ENCODE measurements around the gene PIGL. TPM values are rescaled to one million over a fixed set of nuclear protein-coding genes. Genes with fewer than 3 reads are reported as not detected.

Gene PIGL
- total and polyA plus RNA-seq, 10 donors: 14.5 to 81.9 (median 59.6) TPM

DNA sequence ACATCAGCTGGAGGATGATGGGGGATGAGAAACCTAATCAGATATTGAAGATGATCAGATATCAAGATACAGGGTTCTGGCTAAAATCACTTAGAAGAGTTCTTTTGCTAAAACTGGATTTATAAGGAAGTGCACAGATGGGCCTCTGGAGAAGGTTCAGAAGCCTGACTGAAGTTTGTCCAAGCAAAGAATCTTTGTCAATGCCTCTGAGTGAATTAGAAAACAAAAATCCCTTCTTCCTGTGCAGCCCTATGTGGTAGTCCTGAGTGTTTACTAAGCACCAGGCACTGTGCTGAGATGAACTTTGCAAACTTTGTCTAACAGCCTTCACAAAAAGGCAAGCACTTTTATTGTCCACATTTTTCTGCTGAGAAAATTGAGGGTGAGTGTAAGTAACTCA is 147.6 kb downstream of the PIGL start:
- TF ChIP-seq, protein P1, sequence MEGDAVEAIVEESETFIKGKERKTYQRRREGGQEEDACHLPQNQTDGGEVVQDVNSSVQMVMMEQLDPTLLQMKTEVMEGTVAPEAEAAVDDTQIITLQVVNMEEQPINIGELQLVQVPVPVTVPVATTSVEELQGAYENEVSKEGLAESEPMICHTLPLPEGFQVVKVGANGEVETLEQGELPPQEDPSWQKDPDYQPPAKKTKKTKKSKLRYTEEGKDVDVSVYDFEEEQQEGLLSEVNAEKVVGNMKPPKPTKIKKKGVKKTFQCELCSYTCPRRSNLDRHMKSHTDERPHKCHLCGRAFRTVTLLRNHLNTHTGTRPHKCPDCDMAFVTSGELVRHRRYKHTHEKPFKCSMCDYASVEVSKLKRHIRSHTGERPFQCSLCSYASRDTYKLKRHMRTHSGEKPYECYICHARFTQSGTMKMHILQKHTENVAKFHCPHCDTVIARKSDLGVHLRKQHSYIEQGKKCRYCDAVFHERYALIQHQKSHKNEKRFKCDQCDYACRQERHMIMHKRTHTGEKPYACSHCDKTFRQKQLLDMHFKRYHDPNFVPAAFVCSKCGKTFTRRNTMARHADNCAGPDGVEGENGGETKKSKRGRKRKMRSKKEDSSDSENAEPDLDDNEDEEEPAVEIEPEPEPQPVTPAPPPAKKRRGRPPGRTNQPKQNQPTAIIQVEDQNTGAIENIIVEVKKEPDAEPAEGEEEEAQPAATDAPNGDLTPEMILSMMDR (IDR thresholded peaks at IDR 0.05 in 8 of 11, conservative IDR thresholded peaks at IDR 0.05 in 3 of 11): no peak
- no peak for TF ChIP-seq POLR2AphosphoS5 (IDR thresholded peaks at IDR 0.05)
- no peak for TF ChIP-seq POLR2A (IDR thresholded peaks at IDR 0.05)
- H3K27ac ChIP-seq: no peak overlapping the region

GRCh38 chr17:16371742-16372141 is 154.7 kb downstream of the PIGL start:
- Histone ChIP-seq H3K4me3 (no peak overlapping the region), H3K4me1 (no peaks in the 10 kb centered on the region), H3K36me3 (no peaks in the 10 kb centered on the region), H3K27ac (no peak overlapping the region), H3K27me3 (replicated peaks in 1 of 7) (no peaks in the 10 kb centered on the region), H3K9me3 (no peaks in the 10 kb centered on the region)
- 71 to 84% (median 80%) methylated on average over 5 of the region's 5 CpGs for WGBS, 5 donors
- TF ChIP-seq, protein P1 (IDR thresholded peaks at IDR 0.05 in 8 of 11, conservative IDR thresholded peaks at IDR 0.05 in 3 of 11): no peak
- no peak for TF ChIP-seq POLR2AphosphoS5 (IDR thresholded peaks at IDR 0.05)
- TF ChIP-seq POLR2A (IDR thresholded peaks at IDR 0.05): no peak
- DNase-seq: no peak
- intact Hi-C loops (cut with DNase I; ENCODE audit: low total_unique reads): no loop called here

More for the DNA sequence above, 147.6 kb downstream of the PIGL start:
- H3K36me3 ChIP-seq: no peaks in the 10 kb centered on the region
- H3K9me3 ChIP-seq: no peaks in the 10 kb centered on the region
- intact Hi-C loops (cut with DNase I; ENCODE audit: low total_unique reads): loop anchor here (10.0 kb wide), 1 partner anchor 50 kb away; the partner anchor contains the start of gene TRPV2
- H3K4me3 ChIP-seq: no peak overlapping the region
- peaks cover 0 to 8% (median 5%) of the 10 kb centered on the region in 6 donors for H3K4me1 ChIP-seq
- no peaks in the 10 kb centered on the region for H3K27me3 ChIP-seq (replicated peaks in 1 of 7)
- no peak for DNase-seq

DNA sequence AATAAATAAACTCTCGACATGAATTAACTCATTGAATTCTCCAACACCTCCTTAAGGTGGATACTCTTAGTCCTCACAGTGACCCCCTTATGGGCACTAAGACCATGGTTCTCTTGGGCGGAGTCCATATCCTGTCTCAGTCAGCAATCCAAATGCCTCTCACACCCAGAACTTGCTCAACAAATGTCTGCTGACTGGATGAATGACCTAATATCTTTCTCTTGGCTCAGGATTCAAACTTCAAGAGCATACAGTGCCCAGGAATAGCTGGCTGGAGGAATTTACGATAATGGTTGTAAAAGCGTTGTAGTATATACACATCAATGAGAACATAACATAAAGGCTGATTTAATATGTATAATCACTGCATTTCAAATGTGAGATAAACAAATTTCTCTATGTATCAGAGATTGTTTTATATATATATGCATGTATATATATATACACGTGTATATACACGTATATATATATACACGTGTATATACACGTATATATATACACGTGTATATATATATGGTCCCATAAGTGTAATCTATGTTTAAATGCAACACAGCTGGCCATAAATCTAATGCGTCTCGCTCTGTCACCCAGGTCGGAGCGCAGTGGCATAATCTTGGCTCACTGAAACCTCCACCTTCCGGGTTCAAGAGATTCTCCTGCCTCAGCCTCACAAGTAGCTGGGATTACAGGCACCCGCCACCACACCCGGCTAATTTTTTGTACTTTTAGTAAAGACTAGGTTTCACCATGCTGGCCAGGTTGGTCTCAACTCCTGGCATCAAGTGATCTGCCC is 157.3 kb downstream of the PIGL start:
- H3K27ac ChIP-seq: no peak overlapping the region
- WGBS, 5 donors: 87 to 95% (median 92%) methylated on average over 16 of the region's 16 CpGs
- TF ChIP-seq POLR2AphosphoS5 (IDR thresholded peaks at IDR 0.05) (no peak), POLR2A (IDR thresholded peaks at IDR 0.05) (no peak)
- TF ChIP-seq, protein P1 (IDR thresholded peaks at IDR 0.05 in 8 of 11, conservative IDR thresholded peaks at IDR 0.05 in 3 of 11): no peak
- no peak for DNase-seq
- H3K9me3 ChIP-seq: no peaks in the 10 kb centered on the region
- no peak overlapping the region for H3K4me3 ChIP-seq
- intact Hi-C loops (cut with DNase I; ENCODE audit: low total_unique reads): no loop called here
- H3K36me3 ChIP-seq: no peaks in the 10 kb centered on the region
- no peaks in the 10 kb centered on the region for H3K27me3 ChIP-seq (replicated peaks in 1 of 7)
- H3K4me1 ChIP-seq: peaks cover 0 to 4% (median 0%) of the 10 kb centered on the region in 6 donors

Small RNA genes lying within 50 kb of the gene (microRNA-seq; reads per million reads assigned to microRNA genes)
- 0 to 0.57 (median 0) reads per million in 3 donors for gene MIR1288

Small RNA genes lying within 50 kb of the gene (small RNA-seq; reads per million reads assigned to genes)
- 0 reads per million in 4 donors for gene MIR1288

Other genes starting within 250 kb of the PIGL start
- 10 to 100 TPM; 13.4 to 40.4 (median 20.7) TPM for gene ZSWIM7, start 217.5 kb upstream of the PIGL start, total RNA-seq
- 10 to 100 TPM; 32.8 to 47.6 (median 42.3) TPM for gene ZSWIM7, start 217.5 kb upstream of the PIGL start, polyA plus RNA-seq
- gene TTC19, start 217.4 kb upstream of the PIGL start, total RNA-seq: 10 to 100 TPM; 29.9 to 59.9 (median 36.6) TPM
- 10 to 100 TPM; 14.6 to 20.3 (median 15.2) TPM for gene TTC19, start 217.4 kb upstream of the PIGL start, polyA plus RNA-seq
- gene NCOR1, start 1.7 kb upstream of the PIGL start, total RNA-seq: 100 to 1,000 TPM; 128 to 250 (median 152) TPM
- gene NCOR1, start 1.7 kb upstream of the PIGL start, polyA plus RNA-seq: 10 to 100 TPM; 28.4 to 76.1 (median 37.2) TPM
- 10 to 100 TPM in 2 of 7 donors, 1 to 10 TPM in 5; 5.1 to 15.2 (median 9.5) TPM for gene CENPV, start 136.3 kb downstream of the PIGL start, total RNA-seq
- 10 to 100 TPM; 18.7 to 24.5 (median 19.5) TPM for gene CENPV, start 136.3 kb downstream of the PIGL start, polyA plus RNA-seq
- 1,000 to 10,000 TPM in 5 of 7 donors, 100 to 1,000 TPM in 2; 822 to 1,795 (median 1,121) TPM for gene UBB, start 163.9 kb downstream of the PIGL start, total RNA-seq
- gene UBB, start 163.9 kb downstream of the PIGL start, polyA plus RNA-seq: 100 to 1,000 TPM; 697 to 951 (median 938) TPM
- gene TRPV2, start 198.4 kb downstream of the PIGL start, total RNA-seq: 10 to 100 TPM; 44.8 to 85.7 (median 50.2) TPM
- gene TRPV2, start 198.4 kb downstream of the PIGL start, polyA plus RNA-seq: 10 to 100 TPM; 37.0 to 61.3 (median 55.0) TPM

Measured in spleen (tissue), 11 donors.